HepG2 (cell line): ENCODE measurements around the gene SFT2D1. TPM values are rescaled to one million over a fixed set of nuclear protein-coding genes. Genes with fewer than 3 reads are reported as not detected.
A peak's percentile ranks its signal among the peaks of the same experiment; 100 is the strongest.

Experiments
- BHLHE40 ChIP-seq: IDR thresholded peaks from 2 replicates; pipeline ENCODE4 v1.6.1; 2011; ENCODE audit warnings: low read length, improper control_type of control experiment
- FOXJ3 ChIP-seq: sonication (generic); formaldehyde crosslinking; IDR thresholded peaks from 2 replicates; pipeline ENCODE4 v1.4.0; 2020; ENCODE audit warnings: missing genetic modification reagents, mild to moderate bottlenecking, borderline replicate concordance
- GATAD1 ChIP-seq: IDR thresholded peaks from 2 replicates; pipeline ENCODE4 v1.6.1; 2016; ENCODE audit warnings: missing genetic modification reagents, missing compliant biosample characterization
- GFI1 ChIP-seq: sonication (generic); formaldehyde crosslinking; IDR thresholded peaks from 2 replicates; pipeline ENCODE4 v1.5.0; 2020; ENCODE audit warnings: missing genetic modification reagents, mild to moderate bottlenecking, borderline replicate concordance
- HDAC1 ChIP-seq: sonication (generic); formaldehyde crosslinking; IDR thresholded peaks from 2 replicates; pipeline ENCODE4 v1.5.1; 2020; ENCODE audit warnings: mild to moderate bottlenecking, missing genetic modification reagents
- KDM3A ChIP-seq: IDR thresholded peaks from 2 replicates; pipeline ENCODE4 v1.6.1; 2018; ENCODE audit warnings: low read depth, missing compliant biosample characterization
- KDM5B ChIP-seq: sonication (generic); formaldehyde crosslinking; IDR thresholded peaks from 2 replicates; pipeline ENCODE4 v1.4.0; 2020; ENCODE audit warnings: missing genetic modification reagents, mild to moderate bottlenecking, borderline replicate concordance
- MED13 ChIP-seq: sonication (generic); formaldehyde crosslinking; IDR thresholded peaks from 2 replicates; pipeline ENCODE4 v1.5.0; 2020; ENCODE audit warnings: missing genetic modification reagents
- NFKBIZ ChIP-seq: IDR thresholded peaks from 2 replicates; pipeline ENCODE4 v1.6.1; 2018; ENCODE audit warnings: missing genetic modification reagents, missing compliant biosample characterization
- NR1H2 ChIP-seq: sonication (generic); formaldehyde crosslinking; IDR thresholded peaks from 2 replicates; pipeline ENCODE4 v1.8.1; 2022; ENCODE audit warnings: low read depth, missing genetic modification reagents, borderline replicate concordance
- SYNCRIP ChIP-seq: fragments of 200-400 bp; formaldehyde crosslinking; IDR thresholded peaks from 2 replicates; pipeline ENCODE4 v1.6.1; 2018; ENCODE audit warnings: mild to moderate bottlenecking, low read depth, low read length; ENCODE audit not compliant: insufficient read depth
- ZFP1 ChIP-seq: IDR thresholded peaks from 2 replicates; pipeline ENCODE4 v1.6.1; 2016
- ZNF225 ChIP-seq: sonication (generic); formaldehyde crosslinking; IDR thresholded peaks from 2 replicates; pipeline ENCODE4 v1.4.0; 2020; ENCODE audit warnings: mild to moderate bottlenecking, missing genetic modification reagents
- ZNF274 ChIP-seq: sonication (generic); formaldehyde crosslinking; IDR thresholded peaks from 2 replicates; pipeline ENCODE4 v1.5.1; 2020; ENCODE audit warnings: mild to moderate bottlenecking, missing genetic modification reagents
- ZNF496 ChIP-seq: sonication (generic); formaldehyde crosslinking; IDR thresholded peaks from 2 replicates; pipeline ENCODE4 v1.8.1; 2023; ENCODE audit warnings: mild to moderate bottlenecking, moderate library complexity, missing genetic modification reagents; ENCODE audit not compliant: insufficient replicate concordance
- polyA plus RNA-seq, 8 experiments: library from polyadenylated mRNA; depleted of rRNA in 3 of 8; stranded (reverse) in 7 of 8; unstranded in 1 of 8; fragments of >200 nt; fragmentation: Illumina TruSeq in 4 of 8; extraction: Trizol in 4 of 8; gene quantifications; 2 replicates each; pipeline versions ENCODE4 v1.2.1 to v1.2.3, GENCODE V29; 2011 to 2016; ENCODE audit warnings: low read depth in 4 of 8, missing spikeins in 1 of 8, mixed read lengths in 1 of 8; ENCODE audit not compliant: insufficient read depth in 1 of 8
- total RNA-seq, 5 experiments: library from RNA; depleted of rRNA; stranded (reverse); fragments of >200 nt; fragmentation: Illumina TruSeq; extraction: Trizol; gene quantifications; 2 replicates each; pipeline ENCODE4 v1.2.3, GENCODE V29; 2016; ENCODE audit warnings: low read depth in 1 of 5
- TF ChIP-seq, protein P1 (sequence below): sonication (generic); formaldehyde crosslinking; conservative IDR thresholded peaks from 2 replicates; pipeline ENCODE4 v1.8.0; 2022; ENCODE audit warnings: low read depth, missing genetic modification reagents
- TF ChIP-seq, protein P2 (sequence below), 2 experiments: IDR thresholded peaks; 2 replicates each; pipeline ENCODE4 v1.6.1; 2011 to 2012; ENCODE audit warnings: low read length in 2 of 2, borderline replicate concordance in 1 of 2, low read depth in 1 of 2, mild to moderate bottlenecking in 1 of 2, moderate library complexity in 1 of 2
- TF ChIP-seq, protein P3 (sequence below): IDR thresholded peaks from 2 replicates; pipeline ENCODE4 v1.6.1; 2012; ENCODE audit warnings: low read depth, low read length, improper control_type of control experiment
- TF ChIP-seq, protein P4 (sequence below): IDR thresholded peaks from 2 replicates; pipeline ENCODE4 v1.6.1; 2012; ENCODE audit warnings: inconsistent platforms
- TF ChIP-seq, protein P5 (sequence below), 2 experiments: sonication (generic) in 1 of 2; formaldehyde crosslinking in 1 of 2; IDR thresholded peaks; 2 replicates each; pipeline versions ENCODE4 v1.4.0 to v1.6.1; 2018 to 2020; ENCODE audit warnings: missing genetic modification reagents in 2 of 2, borderline replicate concordance in 1 of 2, low read depth in 1 of 2, mild to moderate bottlenecking in 1 of 2, missing biosample characterization in 1 of 2

The SFT2D1 gene
- total and polyA plus RNA-seq, 2 of the 13 experiments (the other 11 are each of a cell fraction or from before 2014, with no cell fraction given) = 115 to 147 TPM

DNA sequence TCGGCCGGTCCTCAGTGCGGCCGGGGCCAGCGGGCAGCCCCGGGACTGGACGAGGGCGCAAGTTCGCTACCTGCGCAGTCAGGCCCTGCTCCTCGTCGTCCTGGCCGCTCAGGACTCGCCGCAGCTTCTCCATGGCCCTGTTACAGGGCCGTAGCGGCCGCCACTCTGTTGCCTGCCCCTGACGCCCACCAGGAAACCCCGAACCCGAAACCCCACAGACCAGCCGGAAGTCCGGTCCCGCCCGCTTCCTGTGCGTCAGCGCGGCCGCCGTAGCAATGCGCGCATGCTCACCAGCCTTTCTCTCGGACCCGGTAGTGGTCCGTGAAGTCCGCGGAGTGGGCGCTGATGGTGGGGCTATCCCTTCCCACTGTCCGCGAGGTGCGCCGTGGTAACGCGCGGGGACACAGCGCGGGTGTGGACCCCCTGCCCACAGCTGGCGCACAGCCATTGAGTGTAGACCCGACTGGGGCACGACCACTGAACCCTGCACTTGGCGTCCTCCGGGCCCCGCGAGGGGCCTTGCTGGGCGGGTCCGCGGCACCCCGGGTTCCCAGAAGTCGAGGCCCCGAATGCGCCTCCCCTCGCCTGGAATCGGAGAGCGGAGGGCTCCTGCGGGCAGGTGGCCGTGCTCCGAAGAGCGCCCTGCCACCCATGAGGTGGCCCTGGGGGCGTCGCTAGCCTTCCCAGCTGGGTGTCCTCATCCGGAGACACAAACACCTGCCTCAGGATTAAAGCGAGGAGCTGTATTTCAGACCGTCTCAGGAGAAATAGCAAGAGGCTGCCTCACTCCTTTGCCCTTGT, at the start of gene SFT2D1 (continued):
- TF ChIP-seq, protein P1, sequence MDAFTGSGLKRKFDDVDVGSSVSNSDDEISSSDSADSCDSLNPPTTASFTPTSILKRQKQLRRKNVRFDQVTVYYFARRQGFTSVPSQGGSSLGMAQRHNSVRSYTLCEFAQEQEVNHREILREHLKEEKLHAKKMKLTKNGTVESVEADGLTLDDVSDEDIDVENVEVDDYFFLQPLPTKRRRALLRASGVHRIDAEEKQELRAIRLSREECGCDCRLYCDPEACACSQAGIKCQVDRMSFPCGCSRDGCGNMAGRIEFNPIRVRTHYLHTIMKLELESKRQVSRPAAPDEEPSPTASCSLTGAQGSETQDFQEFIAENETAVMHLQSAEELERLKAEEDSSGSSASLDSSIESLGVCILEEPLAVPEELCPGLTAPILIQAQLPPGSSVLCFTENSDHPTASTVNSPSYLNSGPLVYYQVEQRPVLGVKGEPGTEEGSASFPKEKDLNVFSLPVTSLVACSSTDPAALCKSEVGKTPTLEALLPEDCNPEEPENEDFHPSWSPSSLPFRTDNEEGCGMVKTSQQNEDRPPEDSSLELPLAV (CRISPR knock-in tag) = no peak; the same call in 1 of the 2 replicates
- TF ChIP-seq, protein P2, sequence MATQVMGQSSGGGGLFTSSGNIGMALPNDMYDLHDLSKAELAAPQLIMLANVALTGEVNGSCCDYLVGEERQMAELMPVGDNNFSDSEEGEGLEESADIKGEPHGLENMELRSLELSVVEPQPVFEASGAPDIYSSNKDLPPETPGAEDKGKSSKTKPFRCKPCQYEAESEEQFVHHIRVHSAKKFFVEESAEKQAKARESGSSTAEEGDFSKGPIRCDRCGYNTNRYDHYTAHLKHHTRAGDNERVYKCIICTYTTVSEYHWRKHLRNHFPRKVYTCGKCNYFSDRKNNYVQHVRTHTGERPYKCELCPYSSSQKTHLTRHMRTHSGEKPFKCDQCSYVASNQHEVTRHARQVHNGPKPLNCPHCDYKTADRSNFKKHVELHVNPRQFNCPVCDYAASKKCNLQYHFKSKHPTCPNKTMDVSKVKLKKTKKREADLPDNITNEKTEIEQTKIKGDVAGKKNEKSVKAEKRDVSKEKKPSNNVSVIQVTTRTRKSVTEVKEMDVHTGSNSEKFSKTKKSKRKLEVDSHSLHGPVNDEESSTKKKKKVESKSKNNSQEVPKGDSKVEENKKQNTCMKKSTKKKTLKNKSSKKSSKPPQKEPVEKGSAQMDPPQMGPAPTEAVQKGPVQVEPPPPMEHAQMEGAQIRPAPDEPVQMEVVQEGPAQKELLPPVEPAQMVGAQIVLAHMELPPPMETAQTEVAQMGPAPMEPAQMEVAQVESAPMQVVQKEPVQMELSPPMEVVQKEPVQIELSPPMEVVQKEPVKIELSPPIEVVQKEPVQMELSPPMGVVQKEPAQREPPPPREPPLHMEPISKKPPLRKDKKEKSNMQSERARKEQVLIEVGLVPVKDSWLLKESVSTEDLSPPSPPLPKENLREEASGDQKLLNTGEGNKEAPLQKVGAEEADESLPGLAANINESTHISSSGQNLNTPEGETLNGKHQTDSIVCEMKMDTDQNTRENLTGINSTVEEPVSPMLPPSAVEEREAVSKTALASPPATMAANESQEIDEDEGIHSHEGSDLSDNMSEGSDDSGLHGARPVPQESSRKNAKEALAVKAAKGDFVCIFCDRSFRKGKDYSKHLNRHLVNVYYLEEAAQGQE (IDR thresholded peaks at IDR 0.05; ENCODE audit: borderline replicate concordance in 1 of 2, low read depth in 1 of 2, low read length in 2 of 2) = 0 out of 4 replicates have a peak, but pooled peaks of 1 of the 2 experiments have one; percentile 48
- TF ChIP-seq, protein P3, sequence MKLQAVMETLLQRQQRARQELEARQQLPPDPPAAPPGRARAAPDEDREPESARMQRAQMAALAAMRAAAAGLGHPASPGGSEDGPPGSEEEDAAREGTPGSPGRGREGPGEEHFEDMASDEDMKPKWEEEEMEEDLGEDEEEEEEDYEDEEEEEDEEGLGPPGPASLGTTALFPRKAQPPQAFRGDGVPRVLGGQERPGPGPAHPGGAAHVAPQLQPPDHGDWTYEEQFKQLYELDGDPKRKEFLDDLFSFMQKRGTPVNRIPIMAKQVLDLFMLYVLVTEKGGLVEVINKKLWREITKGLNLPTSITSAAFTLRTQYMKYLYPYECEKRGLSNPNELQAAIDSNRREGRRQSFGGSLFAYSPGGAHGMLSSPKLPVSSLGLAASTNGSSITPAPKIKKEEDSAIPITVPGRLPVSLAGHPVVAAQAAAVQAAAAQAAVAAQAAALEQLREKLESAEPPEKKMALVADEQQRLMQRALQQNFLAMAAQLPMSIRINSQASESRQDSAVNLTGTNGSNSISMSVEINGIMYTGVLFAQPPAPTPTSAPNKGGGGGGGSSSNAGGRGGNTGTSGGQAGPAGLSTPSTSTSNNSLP = no peak
- TF ChIP-seq KDM3A (CRISPR knock-in tag) = peak; percentile 89
- TF ChIP-seq KDM5B (CRISPR knock-in tag) = peak; percentile 98
- TF ChIP-seq HDAC1 (CRISPR knock-in tag) = peak; percentile 97
- TF ChIP-seq BHLHE40 = no peak
- TF ChIP-seq NR1H2 = no peak; the same call in 1 of the 2 replicates
- peak; percentile 95 for TF ChIP-seq ZNF274 (CRISPR knock-in tag)
- TF ChIP-seq GATAD1 (CRISPR knock-in tag) = peak; percentile 96
- TF ChIP-seq ZFP1 = peak; percentile 84
- peak; percentile 91 for TF ChIP-seq MED13 (CRISPR knock-in tag)
- TF ChIP-seq FOXJ3 (CRISPR knock-in tag) = peak; percentile 83
- TF ChIP-seq ZNF225 (CRISPR knock-in tag) = peak; percentile 93
- TF ChIP-seq SYNCRIP = no peak
- TF ChIP-seq, protein P4, sequence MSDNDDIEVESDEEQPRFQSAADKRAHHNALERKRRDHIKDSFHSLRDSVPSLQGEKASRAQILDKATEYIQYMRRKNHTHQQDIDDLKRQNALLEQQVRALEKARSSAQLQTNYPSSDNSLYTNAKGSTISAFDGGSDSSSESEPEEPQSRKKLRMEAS = peak; percentile 89
- TF ChIP-seq GFI1 (CRISPR knock-in tag) = peak; percentile 86; the same call in 1 of the 2 replicates
- peak; percentile 39; the same call in 1 of the 2 replicates for TF ChIP-seq NFKBIZ
- TF ChIP-seq, protein P5, sequence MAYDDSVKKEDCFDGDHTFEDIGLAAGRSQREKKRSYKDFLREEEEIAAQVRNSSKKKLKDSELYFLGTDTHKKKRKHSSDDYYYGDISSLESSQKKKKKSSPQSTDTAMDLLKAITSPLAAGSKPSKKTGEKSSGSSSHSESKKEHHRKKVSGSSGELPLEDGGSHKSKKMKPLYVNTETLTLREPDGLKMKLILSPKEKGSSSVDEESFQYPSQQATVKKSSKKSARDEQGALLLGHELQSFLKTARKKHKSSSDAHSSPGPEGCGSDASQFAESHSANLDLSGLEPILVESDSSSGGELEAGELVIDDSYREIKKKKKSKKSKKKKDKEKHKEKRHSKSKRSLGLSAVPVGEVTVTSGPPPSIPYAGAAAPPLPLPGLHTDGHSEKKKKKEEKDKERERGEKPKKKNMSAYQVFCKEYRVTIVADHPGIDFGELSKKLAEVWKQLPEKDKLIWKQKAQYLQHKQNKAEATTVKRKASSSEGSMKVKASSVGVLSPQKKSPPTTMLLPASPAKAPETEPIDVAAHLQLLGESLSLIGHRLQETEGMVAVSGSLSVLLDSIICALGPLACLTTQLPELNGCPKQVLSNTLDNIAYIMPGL (CRISPR knock-in tag; IDR thresholded peaks at IDR 0.05; ENCODE audit: borderline replicate concordance in 1 of 2, low read depth in 1 of 2) = peak; percentile 90 to 92
- no peak for TF ChIP-seq ZNF496 (CRISPR knock-in tag)
